ENCODE measurements around the gene CBX4.
A peak's percentile ranks its signal among the peaks of the same experiment; 100 is the strongest.

The CBX4 gene

DNA sequence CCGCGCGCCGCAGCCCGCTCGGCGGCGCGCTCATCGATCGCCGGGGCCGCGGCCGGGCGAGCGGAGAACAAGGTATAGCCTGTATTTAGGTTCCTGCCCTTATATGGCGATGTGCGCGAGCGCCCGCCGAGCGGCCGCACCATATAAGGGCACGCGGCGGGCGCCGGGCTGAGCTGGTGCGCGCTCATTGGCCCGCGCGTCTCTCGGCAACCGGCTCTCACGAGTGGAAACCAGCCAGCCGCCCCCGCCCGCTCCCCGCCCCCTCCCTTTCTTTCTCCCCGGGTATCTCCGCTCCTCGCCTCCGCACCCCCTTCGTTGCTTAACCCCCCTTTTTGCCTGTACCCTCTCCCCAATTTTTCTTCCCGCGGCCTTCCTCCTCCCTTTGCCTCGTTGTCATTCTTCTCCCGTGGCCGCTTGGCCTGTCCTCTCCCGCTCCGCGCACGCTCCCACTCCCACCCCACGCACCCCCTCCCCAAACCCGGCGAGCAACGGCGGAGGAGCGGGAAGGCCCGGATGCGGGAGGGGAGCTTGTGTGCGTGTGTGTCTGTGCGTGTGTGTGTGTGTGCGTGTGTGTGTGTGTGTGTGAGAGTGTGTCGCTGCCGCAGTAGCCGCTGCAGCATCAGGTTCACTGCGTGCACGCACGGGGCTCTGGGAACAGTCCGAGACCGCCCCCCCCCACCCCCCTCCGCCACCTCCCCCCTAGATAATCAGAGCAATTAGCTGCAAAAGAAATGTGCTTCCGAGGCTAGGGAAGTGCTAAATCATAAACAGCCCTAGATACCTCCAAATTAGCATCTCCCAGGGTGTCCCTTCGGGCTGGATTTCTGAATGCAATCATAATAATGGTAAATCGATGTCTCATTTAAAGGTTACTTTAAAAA, 28.9 kb downstream of the CBX4 start:
- peaks cover 74% of the 10 kb centered on the region for H3K27me3 ChIP-seq (ENCODE audit: insufficient read depth, low read depth)
- no peak overlapping the region for H3K4me3 ChIP-seq (IDR thresholded peaks at IDR 0.05; ENCODE audit: insufficient read depth, low read depth, low read length)
- peaks cover 44% of the 10 kb centered on the region for H3K4me1 ChIP-seq (ENCODE audit: low read depth, poor library complexity, severe bottlenecking)

GRCh38 chr17:79809530-79810129, 29.6 kb downstream of the CBX4 start:
- H3K36me3 ChIP-seq (ENCODE audit: insufficient read depth) = no peaks in the 10 kb centered on the region
- H3K4me1 ChIP-seq (ENCODE audit: low read depth, poor library complexity, severe bottlenecking) = peaks cover 44% of the 10 kb centered on the region
- no peaks in the 10 kb centered on the region for H4K20me1 ChIP-seq (ENCODE audit: insufficient read depth)
- TF ChIP-seq, protein P1, sequence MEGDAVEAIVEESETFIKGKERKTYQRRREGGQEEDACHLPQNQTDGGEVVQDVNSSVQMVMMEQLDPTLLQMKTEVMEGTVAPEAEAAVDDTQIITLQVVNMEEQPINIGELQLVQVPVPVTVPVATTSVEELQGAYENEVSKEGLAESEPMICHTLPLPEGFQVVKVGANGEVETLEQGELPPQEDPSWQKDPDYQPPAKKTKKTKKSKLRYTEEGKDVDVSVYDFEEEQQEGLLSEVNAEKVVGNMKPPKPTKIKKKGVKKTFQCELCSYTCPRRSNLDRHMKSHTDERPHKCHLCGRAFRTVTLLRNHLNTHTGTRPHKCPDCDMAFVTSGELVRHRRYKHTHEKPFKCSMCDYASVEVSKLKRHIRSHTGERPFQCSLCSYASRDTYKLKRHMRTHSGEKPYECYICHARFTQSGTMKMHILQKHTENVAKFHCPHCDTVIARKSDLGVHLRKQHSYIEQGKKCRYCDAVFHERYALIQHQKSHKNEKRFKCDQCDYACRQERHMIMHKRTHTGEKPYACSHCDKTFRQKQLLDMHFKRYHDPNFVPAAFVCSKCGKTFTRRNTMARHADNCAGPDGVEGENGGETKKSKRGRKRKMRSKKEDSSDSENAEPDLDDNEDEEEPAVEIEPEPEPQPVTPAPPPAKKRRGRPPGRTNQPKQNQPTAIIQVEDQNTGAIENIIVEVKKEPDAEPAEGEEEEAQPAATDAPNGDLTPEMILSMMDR (conservative IDR thresholded peaks at IDR 0.05; ENCODE audit: low read depth, low read length) = no peak
- H3K79me2 ChIP-seq (ENCODE audit: insufficient read depth, low read depth) = no peaks in the 10 kb centered on the region
- H2AFZ ChIP-seq (ENCODE audit: low read depth) = no peak overlapping the region
- peak overlapping the region; percentile 45; the same call in 1 of the 2 replicates for H3K4me2 ChIP-seq
- peaks cover 80% of the 10 kb centered on the region for H3K27me3 ChIP-seq (ENCODE audit: insufficient read depth, low read depth)
- H3K4me3 ChIP-seq (IDR thresholded peaks at IDR 0.05; ENCODE audit: insufficient read depth, low read depth, low read length) = no peak overlapping the region
- no peak overlapping the region for H3K9ac ChIP-seq
- no peak overlapping the region for H3K27ac ChIP-seq

More for the DNA sequence above, 28.9 kb downstream of the CBX4 start:
- H4K20me1 ChIP-seq (ENCODE audit: insufficient read depth) = no peaks in the 10 kb centered on the region
- no peaks in the 10 kb centered on the region for H3K36me3 ChIP-seq (ENCODE audit: insufficient read depth)
- H3K79me2 ChIP-seq (ENCODE audit: insufficient read depth, low read depth) = no peaks in the 10 kb centered on the region
- no peak overlapping the region for H3K27ac ChIP-seq
- no peak overlapping the region for H3K9ac ChIP-seq
- H3K4me2 ChIP-seq = peak overlapping the region; percentile 92
- TF ChIP-seq, protein P1 (conservative IDR thresholded peaks at IDR 0.05; ENCODE audit: low read depth, low read length) = no peak
- H2AFZ ChIP-seq (ENCODE audit: low read depth) = peak overlapping the region; percentile 57; the same call in 1 of the 2 replicates

DNA sequence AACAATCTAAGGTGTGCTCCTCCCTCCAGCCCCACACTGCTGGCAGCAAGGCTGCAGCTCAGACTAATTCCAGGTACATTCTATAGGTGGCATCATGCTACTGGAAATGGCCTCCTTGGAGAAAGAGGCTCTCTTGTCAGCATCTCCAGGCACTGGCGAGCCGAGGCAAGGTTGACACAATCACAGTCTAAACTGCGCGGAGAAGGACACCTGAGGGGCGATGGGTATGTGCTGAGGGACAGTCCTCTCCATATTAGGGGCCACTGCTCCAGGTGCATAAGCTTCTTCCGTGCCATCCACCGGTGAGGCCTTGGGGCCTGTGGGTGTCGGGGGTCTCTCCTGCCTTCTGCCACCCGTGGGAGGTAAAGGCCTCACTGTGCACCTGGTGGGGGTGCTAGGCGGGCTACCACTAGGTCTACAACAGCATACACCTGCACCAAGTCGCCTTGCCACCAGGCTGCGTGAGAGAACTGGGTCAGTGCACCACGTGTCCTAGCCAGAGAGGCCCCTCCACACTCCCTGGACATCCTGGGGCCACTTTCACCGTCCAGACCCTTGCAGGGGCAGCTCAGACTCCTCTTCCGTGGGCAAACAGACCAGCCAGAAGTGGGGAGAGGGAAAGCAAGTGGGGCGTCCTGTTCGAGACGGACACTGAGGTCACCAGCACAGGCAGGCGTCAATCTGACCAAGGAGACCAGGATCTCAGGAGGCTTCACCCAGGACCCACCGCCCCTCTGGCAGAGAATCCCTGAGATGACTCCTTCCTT, 30.3 kb downstream of the CBX4 start:
- Histone ChIP-seq H3K4me3 (IDR thresholded peaks at IDR 0.05; ENCODE audit: insufficient read depth, low read depth, low read length) (no peak overlapping the region), H3K4me2 (peak overlapping the region; percentile 38; the same call in 1 of the 2 replicates), H3K27me3 (ENCODE audit: insufficient read depth, low read depth) (peaks cover 82% of the 10 kb centered on the region)

More for the DNA sequence above, 30.3 kb downstream of the CBX4 start:
- no peak overlapping the region for H3K9ac ChIP-seq
- TF ChIP-seq, protein P1 (conservative IDR thresholded peaks at IDR 0.05; ENCODE audit: low read depth, low read length) = 0 out of 2 replicates have a peak, but pooled peaks have one; percentile 18
- H3K36me3 ChIP-seq (ENCODE audit: insufficient read depth) = no peaks in the 10 kb centered on the region
- no peak overlapping the region for H2AFZ ChIP-seq (ENCODE audit: low read depth)
- no peak overlapping the region for H3K27ac ChIP-seq
- no peaks in the 10 kb centered on the region for H3K79me2 ChIP-seq (ENCODE audit: insufficient read depth, low read depth)
- no peaks in the 10 kb centered on the region for H4K20me1 ChIP-seq (ENCODE audit: insufficient read depth)
- peaks cover 46% of the 10 kb centered on the region for H3K4me1 ChIP-seq (ENCODE audit: low read depth, poor library complexity, severe bottlenecking)

All from KMS-11 (cell line).